BLaER1 treated with 17β-estradiol and CSF1 and Interleukin-3, amounts not matched to agents 10 nM and 100 nM (cell line): Measurements from ENCODE around the gene GABARAP.
A peak's percentile ranks its signal among the peaks of the same experiment; 100 is the strongest.

Experiments
- H3K27ac ChIP-seq, 11 experiments: shearing (Covaris generic); formaldehyde crosslinking; 2 replicates each; pipeline ENCODE4 v1.8.1; 2022
- H3K27me3 ChIP-seq, 11 experiments: shearing (Covaris generic); formaldehyde crosslinking; 2 replicates each; pipeline ENCODE4 v1.8.1; 2022
- H3K36me3 ChIP-seq, 11 experiments: shearing (Covaris generic); formaldehyde crosslinking; 2 replicates each; pipeline ENCODE4 v1.8.1; 2022
- H3K4me1 ChIP-seq, 10 experiments: shearing (Covaris generic); formaldehyde crosslinking; 2 replicates each; pipeline ENCODE4 v1.8.1; 2022
- H3K4me2 ChIP-seq, 11 experiments: shearing (Covaris generic); formaldehyde crosslinking; 2 replicates each; pipeline ENCODE4 v1.8.1; 2022
- H3K4me3 ChIP-seq, 10 experiments: shearing (Covaris generic); formaldehyde crosslinking; 2 replicates each; pipeline ENCODE4 v1.8.1; 2022
- H3K9ac ChIP-seq, 11 experiments: shearing (Covaris generic); formaldehyde crosslinking; 2 replicates each; pipeline ENCODE4 v1.8.1; 2022
- H3K9me3 ChIP-seq, 11 experiments: shearing (Covaris generic); formaldehyde crosslinking; replicated peaks in 1 of 11; 2 replicates each; pipeline ENCODE4 v1.8.1; 2022
- H4K20me1 ChIP-seq, 11 experiments: shearing (Covaris generic); formaldehyde crosslinking; 2 replicates each; pipeline ENCODE4 v1.8.1; 2022
- Cebpa-rat ChIP-seq, 11 experiments: shearing (Covaris generic); IDR thresholded peaks; 2 replicates each; pipeline ENCODE4 v1.8.1; 2022

GABARAP gene

DNA sequence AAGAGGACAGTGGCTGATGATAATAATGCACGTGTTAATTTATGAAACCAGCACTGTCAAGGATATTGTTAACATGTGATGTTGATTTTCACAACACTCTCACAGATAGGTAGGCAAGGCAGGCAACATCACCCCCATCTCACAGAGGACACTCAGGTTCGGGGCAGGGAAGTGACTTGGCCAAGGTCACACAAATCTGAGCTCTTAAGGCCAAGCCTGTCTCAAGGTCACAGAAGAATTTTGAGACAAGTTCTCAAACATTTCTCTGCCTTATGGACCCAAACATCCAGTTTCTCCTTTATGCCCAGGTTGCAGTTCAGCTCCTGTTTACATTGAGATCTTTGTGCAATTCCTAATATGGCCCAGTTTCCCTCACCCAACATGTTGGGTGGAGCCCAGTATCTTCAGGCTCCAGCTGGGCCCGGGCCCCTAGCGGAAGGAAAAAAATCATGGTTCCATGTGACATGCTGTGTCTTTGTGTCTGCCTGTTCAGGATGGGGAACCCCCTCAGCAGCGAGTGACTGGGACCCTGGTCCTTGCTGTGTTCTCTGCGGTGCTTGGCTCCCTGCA is 40.6 kb upstream of the GABARAP start:
- peaks cover 26 to 46% (median 36%) of the 10 kb centered on the region in 10 experiments for H3K4me1 ChIP-seq
- no peaks in the 10 kb centered on the region for H3K9me3 ChIP-seq
- peaks cover 7 to 17% (median 11%) of the 10 kb centered on the region in 11 experiments; a peak in 19 of 22 replicates for H3K27me3 ChIP-seq
- H3K4me3 ChIP-seq, result peak overlapping the region in 7 of 10 experiments; percentile 4 to 68 (median 64); a peak in 7 of 20 replicates
- no peak for TF ChIP-seq Cebpa-rat (IDR thresholded peaks at IDR 0.05)
- H3K9ac ChIP-seq, result peak overlapping the region in 8 of 11 experiments; percentile 17 to 83 (median 71); a peak in 6 of 22 replicates
- no peaks in the 10 kb centered on the region; a peak in 2 of 22 replicates for H4K20me1 ChIP-seq
- H3K4me2 ChIP-seq, result peak overlapping the region; percentile 98 to 100 (median 100)
- no peaks in the 10 kb centered on the region for H3K36me3 ChIP-seq
- H3K27ac ChIP-seq, result peak overlapping the region in 4 of 11 experiments; percentile 22 to 52 (median 36); a peak in 4 of 22 replicates

DNA sequence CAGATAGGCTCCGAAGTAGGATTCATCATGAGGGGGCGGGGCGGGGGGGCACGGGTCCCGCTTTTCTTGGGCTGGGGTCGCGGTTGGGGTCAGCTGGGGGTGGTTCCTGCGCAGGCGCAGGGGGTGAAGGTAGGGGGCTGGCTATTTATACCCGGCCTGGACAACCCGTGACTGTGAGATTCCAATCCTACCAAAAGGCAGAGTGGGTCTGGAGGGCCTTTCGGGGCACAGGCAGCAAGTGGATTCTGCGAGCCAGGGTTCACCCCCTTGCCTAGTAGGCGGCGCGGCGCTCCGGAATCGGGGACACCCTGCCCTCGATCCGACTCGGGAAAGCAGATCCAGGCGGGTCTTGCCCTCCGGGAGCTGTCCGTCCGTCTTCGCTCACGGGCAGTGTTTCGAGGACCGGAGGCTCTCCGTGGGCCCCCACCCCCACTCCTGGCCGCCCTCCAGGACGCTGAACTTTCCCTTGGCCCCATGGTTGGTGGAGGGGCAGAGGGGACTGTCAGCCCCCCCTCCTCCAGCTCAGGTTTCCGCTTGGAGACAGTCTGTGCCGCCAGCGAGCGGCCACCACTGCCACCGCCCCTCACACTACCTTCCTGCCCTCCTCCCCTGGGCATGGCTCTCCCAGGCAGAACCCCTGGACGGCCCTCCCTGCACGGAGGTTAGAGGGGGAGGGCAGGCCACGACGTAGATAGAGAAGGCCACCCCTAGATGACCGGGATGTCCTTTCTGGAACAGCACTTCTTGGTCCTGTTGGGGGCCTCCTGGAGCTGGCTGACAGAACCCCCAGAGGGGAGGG is 39.9 kb upstream of the GABARAP start:
- peak overlapping the region; percentile 58 to 75 (median 64) for H3K4me3 ChIP-seq
- no peak for TF ChIP-seq Cebpa-rat (IDR thresholded peaks at IDR 0.05)
- H4K20me1 ChIP-seq, result no peaks in the 10 kb centered on the region; a peak in 2 of 22 replicates
- no peaks in the 10 kb centered on the region for H3K36me3 ChIP-seq
- H3K9ac ChIP-seq, result peak overlapping the region; percentile 55 to 83 (median 72); a peak in 21 of 22 replicates
- H3K27ac ChIP-seq, result peak overlapping the region in 9 of 11 experiments; percentile 8 to 74 (median 45); a peak in 10 of 22 replicates
- peaks cover 26 to 46% (median 36%) of the 10 kb centered on the region in 10 experiments for H3K4me1 ChIP-seq
- H3K9me3 ChIP-seq, result no peaks in the 10 kb centered on the region
- H3K4me2 ChIP-seq, result peak overlapping the region; percentile 98 to 100 (median 100)
- peaks cover 7 to 16% (median 11%) of the 10 kb centered on the region in 11 experiments; a peak in 19 of 22 replicates for H3K27me3 ChIP-seq

DNA sequence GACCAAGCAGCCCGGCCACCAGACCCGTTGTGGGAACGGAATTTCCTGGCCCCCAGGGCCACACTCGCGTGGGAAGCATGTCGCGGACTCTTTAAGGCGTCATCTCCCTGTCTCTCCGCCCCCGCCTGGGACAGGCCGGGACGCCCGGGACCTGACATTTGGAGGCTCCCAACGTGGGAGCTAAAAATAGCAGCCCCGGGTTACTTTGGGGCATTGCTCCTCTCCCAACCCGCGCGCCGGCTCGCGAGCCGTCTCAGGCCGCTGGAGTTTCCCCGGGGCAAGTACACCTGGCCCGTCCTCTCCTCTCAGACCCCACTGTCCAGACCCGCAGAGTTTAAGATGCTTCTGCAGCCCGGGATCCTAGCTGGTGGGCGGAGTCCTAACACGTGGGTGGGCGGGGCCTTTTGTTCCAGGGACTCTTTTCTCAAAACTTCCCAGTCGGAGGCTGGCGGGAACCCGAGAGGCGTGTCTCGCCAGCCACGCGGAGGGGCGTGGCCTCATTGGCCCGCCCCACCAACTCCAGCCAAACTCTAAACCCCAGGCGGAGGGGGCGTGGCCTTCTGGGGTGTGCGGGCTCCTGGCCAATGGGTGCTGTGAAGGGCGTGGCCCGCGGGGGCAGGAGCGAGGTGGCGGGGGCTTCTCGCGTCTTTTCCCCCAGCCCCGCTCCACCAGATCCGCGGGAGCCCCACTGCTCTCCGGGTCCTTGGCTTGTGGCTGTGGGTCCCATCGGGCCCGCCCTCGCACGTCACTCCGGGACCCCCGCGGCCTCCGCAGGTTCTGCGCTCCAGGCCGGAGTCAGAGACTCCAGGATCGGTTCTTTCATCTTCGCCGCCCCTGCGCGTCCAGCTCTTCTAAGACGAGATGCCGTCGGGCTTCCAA is 39.1 kb upstream of the GABARAP start, which contains the start of gene SLC2A4:
SLC2A4 (plus strand) TSS at position 645 of the 879 bp plus-strand sequence; CDS start at position 862, 217 bp downstream.
- Histone ChIP-seq H3K4me2 (peak within 1 kb of the TSS; percentile 98 to 100 (median 100)), H3K9ac (peak within 1 kb of the TSS; percentile 55 to 83 (median 72); a peak in 21 of 22 replicates), H3K27ac (peak within 1 kb of the TSS in 10 of 11 experiments; percentile 18 to 85 (median 72); a peak in 19 of 22 replicates), H3K4me3 (peak within 1 kb of the TSS; percentile 58 to 75 (median 64)), H3K27me3 (peaks cover 7 to 16% (median 11%) of the 10 kb centered on the region in 11 experiments; a peak in 19 of 22 replicates), H3K9me3 (no peaks in the 10 kb centered on the region), H4K20me1 (no peaks in the 10 kb centered on the region; a peak in 2 of 22 replicates), H3K4me1 (peaks cover 24 to 37% (median 29%) of the 10 kb centered on the region in 10 experiments), H3K36me3 (no peaks in the 10 kb centered on the region)
- no peak for TF ChIP-seq Cebpa-rat (IDR thresholded peaks at IDR 0.05)

DNA sequence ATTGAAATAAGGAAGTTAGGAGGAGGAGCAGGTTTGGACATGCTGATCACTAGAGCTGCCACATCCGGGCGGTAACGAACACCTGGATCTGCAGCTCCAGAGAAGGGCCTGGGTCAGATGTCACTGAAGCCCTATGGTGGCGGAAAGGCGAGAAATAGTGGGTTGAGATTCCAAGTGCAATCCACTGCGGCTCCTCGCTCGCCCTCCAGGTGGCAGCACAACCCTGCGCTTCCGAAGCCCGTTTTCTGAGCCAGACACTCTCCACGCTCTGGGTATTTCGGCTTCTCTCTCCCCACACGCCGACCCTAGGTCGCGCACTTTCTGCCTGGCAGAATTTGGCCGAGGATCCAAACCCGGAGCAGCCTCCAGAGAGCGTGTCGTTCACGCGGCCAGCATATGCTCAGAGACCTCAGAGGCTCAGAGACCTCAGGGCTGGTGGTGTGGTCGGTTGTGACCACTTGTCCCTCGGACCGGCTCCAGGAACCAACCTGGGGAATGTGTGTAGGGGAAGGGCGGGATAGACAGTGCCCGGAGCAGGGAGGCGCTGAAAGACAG is 38.3 kb upstream of the GABARAP start:
- H3K4me1 ChIP-seq, result peaks cover 24 to 35% (median 26%) of the 10 kb centered on the region in 10 experiments
- peaks cover 7 to 16% (median 11%) of the 10 kb centered on the region in 11 experiments; a peak in 19 of 22 replicates for H3K27me3 ChIP-seq
- H4K20me1 ChIP-seq, result no peaks in the 10 kb centered on the region; a peak in 2 of 22 replicates
- H3K4me3 ChIP-seq, result peak overlapping the region; percentile 58 to 75 (median 64)
- no peak for TF ChIP-seq Cebpa-rat (IDR thresholded peaks at IDR 0.05)
- peak overlapping the region in 10 of 11 experiments; percentile 18 to 85 (median 72); a peak in 19 of 22 replicates for H3K27ac ChIP-seq
- no peaks in the 10 kb centered on the region for H3K36me3 ChIP-seq
- no peaks in the 10 kb centered on the region for H3K9me3 ChIP-seq
- peak overlapping the region; percentile 43 to 83 (median 71); a peak in 21 of 22 replicates for H3K9ac ChIP-seq
- peak overlapping the region; percentile 98 to 100 (median 100) for H3K4me2 ChIP-seq

DNA sequence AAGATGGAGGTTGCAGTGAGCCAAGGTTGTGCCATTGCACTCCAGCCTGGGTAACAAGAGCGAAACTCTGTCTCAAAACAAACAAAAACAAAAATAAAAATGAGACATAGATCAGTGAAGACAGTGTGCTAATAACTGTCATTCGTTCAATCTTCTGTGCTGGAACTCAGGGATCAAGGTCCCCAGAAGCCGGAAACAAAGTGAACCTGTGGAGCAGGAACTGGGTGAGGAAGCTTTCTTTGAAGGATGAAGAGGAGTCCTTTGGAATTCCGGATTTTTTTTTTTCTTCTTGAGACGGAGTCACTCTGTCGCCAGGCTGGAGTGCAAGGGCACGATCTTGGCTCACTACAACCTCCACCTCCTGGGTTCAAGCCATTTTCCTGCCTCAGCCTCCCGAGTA is 37.2 kb upstream of the GABARAP start:
- Histone ChIP-seq H3K4me1 (peaks cover 24 to 35% (median 26%) of the 10 kb centered on the region in 10 experiments), H3K9ac (no peak overlapping the region), H3K36me3 (no peaks in the 10 kb centered on the region), H3K9me3 (no peaks in the 10 kb centered on the region), H3K4me2 (no peak overlapping the region), H3K27me3 (peaks cover 7 to 16% (median 11%) of the 10 kb centered on the region in 11 experiments; a peak in 19 of 22 replicates), H4K20me1 (no peaks in the 10 kb centered on the region; a peak in 2 of 22 replicates), H3K27ac (no peak overlapping the region), H3K4me3 (no peak overlapping the region)
- TF ChIP-seq Cebpa-rat (IDR thresholded peaks at IDR 0.05), result no peak

DNA sequence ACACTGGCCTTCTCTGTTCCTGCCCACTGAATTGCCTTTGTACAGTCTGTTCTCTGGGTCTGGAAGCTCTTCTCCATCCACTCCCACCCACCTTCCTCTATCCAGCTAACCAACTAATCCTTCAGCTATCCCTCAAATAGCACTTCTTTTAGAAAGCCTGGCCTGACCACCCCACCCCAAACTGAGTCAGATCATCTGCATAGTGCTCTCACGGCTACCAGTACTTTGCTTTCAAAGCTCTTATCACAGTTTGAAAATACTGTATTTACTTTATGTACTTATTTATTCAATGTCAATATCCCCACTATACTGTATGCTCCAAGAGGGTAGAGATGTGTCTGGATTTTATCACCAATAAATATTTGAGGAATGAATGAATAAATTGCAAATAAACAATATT is 24.5 kb upstream of the GABARAP start:
- Histone ChIP-seq H3K4me3 (no peak overlapping the region), H3K4me1 (peaks cover 6 to 43% (median 19%) of the 10 kb centered on the region in 10 experiments; a peak in 17 of 20 replicates), H3K9me3 (no peaks in the 10 kb centered on the region), H4K20me1 (peaks cover 0 to 6% (median 0%) of the 10 kb centered on the region in 11 experiments; a peak in 2 of 22 replicates), H3K4me2 (peak overlapping the region in 1 of 11 experiments; percentile 26; a peak in 4 of 22 replicates), H3K9ac (no peak overlapping the region), H3K27ac (no peak overlapping the region), H3K36me3 (no peaks in the 10 kb centered on the region), H3K27me3 (peaks cover 11 to 44% (median 37%) of the 10 kb centered on the region in 11 experiments)
- TF ChIP-seq Cebpa-rat (IDR thresholded peaks at IDR 0.05), result no peak

DNA sequence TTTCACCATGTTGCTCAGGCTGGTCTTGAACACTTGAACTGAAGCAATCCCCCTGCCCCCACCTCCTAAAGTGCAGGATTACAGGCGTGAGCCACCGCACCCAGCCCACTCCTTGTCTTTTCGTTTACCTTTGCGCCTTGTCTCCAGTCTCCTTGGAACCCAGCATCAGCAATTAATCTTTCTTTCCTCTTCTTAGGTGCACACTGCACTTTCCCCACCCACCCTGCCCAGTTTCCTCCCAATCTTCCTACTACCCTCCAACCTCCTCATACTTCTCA is 21.5 kb upstream of the GABARAP start:
- peaks cover 27 to 75% (median 68%) of the 10 kb centered on the region in 11 experiments for H3K27me3 ChIP-seq
- H4K20me1 ChIP-seq, result peaks cover 0 to 33% (median 21%) of the 10 kb centered on the region in 11 experiments; a peak in 15 of 22 replicates
- peak overlapping the region in 8 of 11 experiments; percentile 61 to 100 (median 84); a peak in 16 of 22 replicates for H3K4me2 ChIP-seq
- peak overlapping the region in 3 of 11 experiments; percentile 43 to 62 (median 52); a peak in 6 of 22 replicates for H3K27ac ChIP-seq
- peaks cover 17 to 22% (median 19%) of the 10 kb centered on the region in 11 experiments for H3K36me3 ChIP-seq
- peak overlapping the region in 2 of 11 experiments; percentile 46 to 51; a peak in 2 of 22 replicates for H3K9ac ChIP-seq
- TF ChIP-seq Cebpa-rat (IDR thresholded peaks at IDR 0.05), result no peak
- H3K4me1 ChIP-seq, result peaks cover 19 to 74% (median 44%) of the 10 kb centered on the region in 10 experiments
- no peaks in the 10 kb centered on the region for H3K9me3 ChIP-seq
- H3K4me3 ChIP-seq, result peak overlapping the region in 4 of 10 experiments; percentile 44 to 62 (median 56); a peak in 7 of 20 replicates
